ENCODE measurements around the gene PLXNA4. TPM values are rescaled to one million over a fixed set of nuclear protein-coding genes. Genes with fewer than 3 reads are reported as not detected.
A peak's percentile ranks its signal among the peaks of the same experiment; 100 is the strongest.

Gene PLXNA4
- total RNA-seq, 1 experiment from 2014 or later, result 0.81 TPM

- Mint-ChIP-seq H3K27me3 (ENCODE audit: low read depth) (no peaks in the 10 kb centered on the region; the same call in 1 of the 2 replicates), H3K27ac (no peak overlapping the region), H3K36me3 (no peaks in the 10 kb centered on the region), H3K4me1 (peaks cover 14% of the 10 kb centered on the region), H3K4me3 (no peak overlapping the region), H3K9me3 (no peaks in the 10 kb centered on the region)
- no peak for TF ChIP-seq ZBTB43 (CRISPR knock-in tag; IDR thresholded peaks at IDR 0.05)
- peak; percentile 71 for ATAC-seq
- POLR2A ChIA-PET, result no interaction called here
- CTCF ChIA-PET, result interaction anchor here (0.6 to 1.8 kb wide), 5 partner anchors 9 to 380 kb away, joined by 3 to 4 read pairs (median 3); no protein-coding TSS in a partner anchor
- DNase-seq (ENCODE audit: low spot score), result no peak
Measured at GRCh38 chr7:132239422-132239994, 336.8 kb downstream of the PLXNA4 start.

- no peaks in the 10 kb centered on the region for H3K36me3 Mint-ChIP-seq
- TF ChIP-seq GTF2I (CRISPR knock-in tag; conservative IDR thresholded peaks at IDR 0.05), result no peak
- no peak for TF ChIP-seq MAX (CRISPR knock-in tag; IDR thresholded peaks at IDR 0.05)
- TF ChIP-seq E2F1 (CRISPR knock-in tag; IDR thresholded peaks at IDR 0.05), result no peak
- no peak for TF ChIP-seq NR3C1 (CRISPR knock-in tag; conservative IDR thresholded peaks at IDR 0.05; ENCODE audit: low read depth)
- H3K27me3 Mint-ChIP-seq (ENCODE audit: low read depth), result no peaks in the 10 kb centered on the region; the same call in 1 of the 2 replicates
- no peak for ATAC-seq
- H3K27ac Mint-ChIP-seq, result no peak overlapping the region
- no peak overlapping the region for H3K4me3 Mint-ChIP-seq
- H3K9me3 Mint-ChIP-seq, result no peaks in the 10 kb centered on the region
- ChIA-PET CTCF (no interaction called here), POLR2A (no interaction called here)
- peaks cover 33% of the 10 kb centered on the region for H3K4me1 Mint-ChIP-seq
- no peak for DNase-seq (ENCODE audit: low spot score)
Measured at GRCh38 chr7:132234711-132235110, 341.6 kb downstream of the PLXNA4 start.

GRCh38 chr7:132232406-132232805 lies 343.9 kb downstream of the PLXNA4 start:
- CTCF ChIA-PET, result interaction anchor here (1.6 kb wide), 1 partner anchor 20 kb away, joined by 5 read pairs; no protein-coding TSS in a partner anchor
- H3K4me3 Mint-ChIP-seq, result no peak overlapping the region
- no peaks in the 10 kb centered on the region; the same call in 1 of the 2 replicates for H3K27me3 Mint-ChIP-seq (ENCODE audit: low read depth)
- H3K4me1 Mint-ChIP-seq, result peaks cover 39% of the 10 kb centered on the region
- no peaks in the 10 kb centered on the region for H3K9me3 Mint-ChIP-seq
- H3K36me3 Mint-ChIP-seq, result no peaks in the 10 kb centered on the region
- no peak overlapping the region for H3K27ac Mint-ChIP-seq
- ATAC-seq (no peak), DNase-seq (ENCODE audit: low spot score) (no peak)
- POLR2A ChIA-PET, result no interaction called here
- TF ChIP-seq PRDM15 (CRISPR knock-in tag; IDR thresholded peaks at IDR 0.05), result no peak
- TF ChIP-seq EMX1 (CRISPR knock-in tag; IDR thresholded peaks at IDR 0.05), result no peak
- no peak for TF ChIP-seq TP53 (CRISPR knock-in tag; IDR thresholded peaks at IDR 0.05)
- no peak for TF ChIP-seq TCF7 (CRISPR knock-in tag; IDR thresholded peaks at IDR 0.05; ENCODE audit: low read depth)
- TF ChIP-seq CBFB (CRISPR knock-in tag; IDR thresholded peaks at IDR 0.05; ENCODE audit: low read depth), result no peak
- TF ChIP-seq HMGXB4 (CRISPR knock-in tag; IDR thresholded peaks at IDR 0.05), result no peak
- TF ChIP-seq ARID4B (CRISPR knock-in tag; IDR thresholded peaks at IDR 0.05; ENCODE audit: borderline replicate concordance), result no peak
- TF ChIP-seq SMAD3 (CRISPR knock-in tag; IDR thresholded peaks at IDR 0.05; ENCODE audit: borderline replicate concordance), result no peak
- no peak for TF ChIP-seq IRF1 (CRISPR knock-in tag; IDR thresholded peaks at IDR 0.05)

All from WTC11 (cell line).